Heart left ventricle (tissue), 13 donors: ENCODE data around the gene PSMB5.

Source experiments
- POLR2A ChIP-seq, 2 donors: fragments of 450-650 bp; IDR thresholded peaks; one replicate each; pipeline ENCODE4 v1.6.1; 2017; ENCODE audit warnings: antibody characterized with exemption in 2 of 2, mild to moderate bottlenecking in 2 of 2, moderate library complexity in 2 of 2
- TF ChIP-seq, protein P1 (sequence below), 12 donors: fragments of 200-600 bp; sonication (generic) in 4 of 12; IDR thresholded peaks; one replicate each; pipeline versions ENCODE4 v1.5.0 to v1.8.0; 2018 to 2022; ENCODE audit warnings: antibody characterized with exemption in 12 of 12, mild to moderate bottlenecking in 5 of 12
- donor health status: ischemic (EF 13 %, LVEDD 7.1; RV severe dilation, severe dysfunction).
- donor health status: DM: no; HTN: yes; CAD: no.
- donor health status: DM: no; HTN: no; CAD: no.
- donor health status: ischemic (EF 25% LVEDD 6.9; RV normal size, moderate dysfunction).
- donor health status: ischemic (EF 25% LVEDD 5.7; RV mildly dilated, moderate dysfunction).
- donor health status: ischemic (EF 35%, LVEDD 5.7; RV mildly dilated, moderate dysfunction).
- donor health status: nonischemic (EF 11% LVEDD 7.7; RV severe dilation, severe dysfunction).
- donor health status: DM: yes; HTN: yes; CAD: no.
- donor health status: PGD.
- donor health status: ischemic (EF 29% LVEDD 5.4; RV normal size, mild dysfunction).
- donor health status: nonischemic (EF 23%, LVEDD 6.1; RV moderate dilation, normal function).

DNA sequence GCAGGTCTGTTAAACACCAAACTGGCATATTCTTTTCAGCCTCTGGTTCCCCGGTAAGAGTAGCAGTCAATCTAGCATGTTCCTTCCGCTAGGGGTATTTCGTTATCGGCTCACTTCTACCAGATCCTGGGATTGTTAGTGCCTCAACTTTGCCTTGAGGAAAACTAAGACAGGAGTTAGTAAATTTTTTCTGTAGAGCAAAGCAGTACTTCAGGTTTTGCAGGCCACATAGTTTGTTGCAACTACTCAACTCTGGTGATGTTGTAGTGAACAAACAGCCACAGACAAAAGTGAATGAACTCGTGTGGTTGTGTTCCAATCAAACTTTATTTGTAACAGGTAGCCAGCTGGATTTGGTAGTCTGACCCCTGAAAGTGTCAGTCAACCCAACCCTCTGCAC is 28.9 kb upstream of the PSMB5 start:
- TF ChIP-seq, protein P1, sequence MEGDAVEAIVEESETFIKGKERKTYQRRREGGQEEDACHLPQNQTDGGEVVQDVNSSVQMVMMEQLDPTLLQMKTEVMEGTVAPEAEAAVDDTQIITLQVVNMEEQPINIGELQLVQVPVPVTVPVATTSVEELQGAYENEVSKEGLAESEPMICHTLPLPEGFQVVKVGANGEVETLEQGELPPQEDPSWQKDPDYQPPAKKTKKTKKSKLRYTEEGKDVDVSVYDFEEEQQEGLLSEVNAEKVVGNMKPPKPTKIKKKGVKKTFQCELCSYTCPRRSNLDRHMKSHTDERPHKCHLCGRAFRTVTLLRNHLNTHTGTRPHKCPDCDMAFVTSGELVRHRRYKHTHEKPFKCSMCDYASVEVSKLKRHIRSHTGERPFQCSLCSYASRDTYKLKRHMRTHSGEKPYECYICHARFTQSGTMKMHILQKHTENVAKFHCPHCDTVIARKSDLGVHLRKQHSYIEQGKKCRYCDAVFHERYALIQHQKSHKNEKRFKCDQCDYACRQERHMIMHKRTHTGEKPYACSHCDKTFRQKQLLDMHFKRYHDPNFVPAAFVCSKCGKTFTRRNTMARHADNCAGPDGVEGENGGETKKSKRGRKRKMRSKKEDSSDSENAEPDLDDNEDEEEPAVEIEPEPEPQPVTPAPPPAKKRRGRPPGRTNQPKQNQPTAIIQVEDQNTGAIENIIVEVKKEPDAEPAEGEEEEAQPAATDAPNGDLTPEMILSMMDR (IDR thresholded peaks at IDR 0.05), result no peak
- TF ChIP-seq POLR2A (IDR thresholded peaks at IDR 0.05), result no peak
